GM12873 (cell line): ENCODE data around the gene CORO7.

Source experiments
- CTCF ChIP-seq: IDR thresholded peaks from 2 replicates; pipeline ENCODE4 v1.5.1; 2012; ENCODE audit warnings: low read depth, mild to moderate bottlenecking, moderate library complexity, low read length, control low read depth; ENCODE audit not compliant: insufficient read depth; ENCODE audit errors: missing control alignments

The CORO7 gene

DNA sequence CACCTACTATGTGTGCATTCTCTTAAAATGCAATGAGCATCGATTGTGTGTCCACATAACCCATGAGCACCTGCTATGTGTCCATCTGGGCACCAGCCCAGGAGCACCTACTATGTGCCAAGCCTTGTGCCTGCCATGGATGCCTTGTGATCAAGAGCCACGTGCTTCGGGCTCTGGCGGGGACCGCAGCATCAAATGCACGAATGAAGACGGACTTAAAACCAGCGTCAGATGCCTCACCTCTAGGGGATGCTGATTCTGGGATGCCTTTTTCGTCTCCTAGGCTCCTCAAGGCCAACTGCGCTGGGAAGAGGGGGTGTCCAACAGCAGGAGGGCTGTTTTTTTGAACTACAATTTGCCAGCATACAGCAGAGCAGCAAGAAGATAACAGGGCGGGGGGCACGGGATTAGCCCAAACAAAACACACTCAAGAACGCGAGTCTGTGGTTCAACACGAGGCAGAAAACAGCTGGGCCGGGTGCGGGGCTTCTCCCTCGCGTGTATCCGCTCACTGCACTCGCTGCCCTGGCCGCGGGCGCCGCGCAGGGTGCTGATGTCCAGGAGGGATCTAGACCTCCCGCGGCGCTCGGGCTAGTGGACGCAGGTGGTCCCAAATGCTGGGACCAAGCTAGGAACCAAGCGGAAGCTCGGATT, 101.7 kb downstream of the CORO7 start:
- TF ChIP-seq CTCF, result peak; percentile 27

DNA sequence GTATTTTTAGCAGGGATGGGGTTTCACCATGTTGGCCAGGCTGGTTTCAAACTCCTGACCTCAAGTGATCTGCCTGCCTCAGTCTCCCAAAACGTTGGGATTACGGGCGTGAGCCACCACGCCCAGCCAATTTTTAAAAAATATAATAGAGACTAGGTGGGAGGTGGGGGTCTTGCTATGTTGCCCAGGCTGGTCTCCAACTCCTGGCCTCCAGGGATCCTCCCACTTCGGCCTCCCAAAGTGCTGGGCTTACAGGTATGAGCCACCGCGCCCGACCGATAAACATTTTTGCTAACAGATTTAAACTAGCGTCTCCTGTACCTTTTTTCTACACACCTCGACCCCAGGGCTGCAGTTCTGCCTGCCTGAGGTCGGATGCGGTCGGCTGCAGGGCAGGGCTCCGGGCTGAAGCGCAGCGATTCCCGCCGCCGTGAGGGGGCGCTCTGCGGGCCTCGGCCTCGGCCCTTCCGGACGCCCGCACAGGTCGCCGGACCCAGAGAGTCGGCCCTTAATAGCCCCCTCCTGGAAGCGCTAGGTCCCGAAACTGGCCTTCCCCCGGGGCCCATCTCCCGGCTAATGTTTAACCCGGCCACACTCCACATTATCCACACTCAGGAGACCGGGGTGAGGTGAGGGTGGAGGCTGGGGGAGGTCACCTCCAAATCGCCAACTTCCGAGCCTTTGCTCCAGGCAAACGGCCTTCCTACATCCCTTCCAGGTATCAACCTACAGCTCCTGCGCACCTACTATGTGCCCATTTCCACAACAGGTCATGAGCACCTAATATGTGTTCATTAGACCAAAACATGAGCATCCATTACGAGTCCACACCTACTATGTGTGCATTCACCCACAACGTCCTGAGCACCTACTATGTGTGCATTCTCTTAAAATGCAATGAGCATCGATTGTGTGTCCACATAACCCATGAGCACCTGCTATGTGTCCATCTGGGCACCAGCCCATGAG, 102.5 kb downstream of the CORO7 start:
- peak; percentile 69 for TF ChIP-seq CTCF

DNA sequence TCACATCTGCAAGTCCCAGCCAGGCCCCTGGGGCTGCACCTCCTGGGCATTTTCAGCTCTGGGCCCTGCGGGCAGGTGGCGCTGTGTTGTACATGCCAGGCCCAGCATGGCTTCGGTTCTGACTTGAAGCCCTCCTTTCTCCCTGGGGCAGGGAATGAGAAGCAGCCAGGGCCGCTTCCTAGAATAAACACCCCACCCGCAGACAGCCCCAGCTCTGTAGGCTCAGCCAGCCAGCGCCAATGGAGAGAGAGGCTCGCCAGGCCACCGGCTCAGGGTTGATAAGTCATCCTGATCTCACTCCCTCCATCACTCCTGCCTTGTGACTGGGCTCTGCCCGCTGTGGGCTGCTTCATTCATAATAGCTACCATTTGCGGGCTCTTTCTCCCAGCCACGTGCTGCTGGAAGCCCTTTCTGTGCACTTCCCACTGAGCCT, 106.5 kb downstream of the CORO7 start:
- peak; percentile 84 for TF ChIP-seq CTCF

- TF ChIP-seq CTCF, result no peak
Measured at GRCh38 chr16:4309102-4309832, 107.1 kb downstream of the CORO7 start.

GRCh38 chr16:4307215-4308037, 109.0 kb downstream of the CORO7 start:
- no peak for TF ChIP-seq CTCF

DNA sequence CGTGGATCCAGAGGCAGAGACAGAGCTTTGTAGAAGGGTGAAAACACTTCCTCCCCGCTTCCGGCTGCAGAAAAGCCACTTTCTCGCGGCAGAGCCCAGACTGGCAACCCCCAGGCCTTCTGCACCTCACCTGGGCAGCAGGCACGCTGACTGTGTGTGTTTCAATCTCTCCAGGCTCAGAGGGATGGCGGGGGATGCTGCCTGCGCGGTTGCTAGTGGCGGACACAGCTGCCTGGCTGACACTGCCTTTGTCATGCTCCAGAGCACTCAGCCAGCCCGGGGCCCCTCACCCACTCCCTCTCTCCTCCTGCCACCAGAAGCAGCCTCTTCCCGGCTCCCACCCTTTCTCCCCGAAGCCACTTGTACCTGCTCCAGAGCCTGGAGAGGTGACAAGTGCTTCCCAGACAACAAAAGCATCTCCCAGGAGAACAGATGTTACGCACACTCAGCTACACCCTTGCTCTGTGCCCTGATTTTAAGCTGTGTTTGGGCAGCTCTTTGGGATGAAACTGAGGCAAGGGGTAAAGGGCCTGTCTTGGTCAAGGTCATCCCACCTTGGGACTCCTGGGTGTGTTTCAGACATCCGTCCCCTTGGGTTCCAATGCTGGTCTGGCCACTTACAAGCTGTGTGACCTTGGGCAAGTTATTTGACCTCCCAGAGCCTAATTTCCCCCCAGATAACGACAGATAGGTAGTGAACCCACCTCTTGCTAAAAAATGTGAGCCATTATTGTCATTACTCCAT, 109.8 kb downstream of the CORO7 start:
- TF ChIP-seq CTCF, result no peak
